Testis (tissue), 3 donors: ENCODE measurements around the gene PHLPP1. TPM values are rescaled to one million over a fixed set of nuclear protein-coding genes. Genes with fewer than 3 reads are reported as not detected.

ENCODE experiments used
- DNase-seq: peaks from one replicate; pipeline ENCODE4 v3.0.0-alpha.2; 2019
- H3K27ac ChIP-seq, 2 donors: fragments of 200-600 bp; sonication (generic); one replicate each; pipeline ENCODE4 v1.5.1; 2019
- H3K27me3 ChIP-seq: fragments of 200-600 bp; sonication (generic); one replicate; pipeline ENCODE4 v1.5.1; 2019
- H3K36me3 ChIP-seq: fragments of 200-600 bp; sonication (generic); one replicate; pipeline ENCODE4 v1.5.1; 2017; ENCODE audit warnings: low read depth; ENCODE audit errors: missing control alignments
- H3K4me1 ChIP-seq: fragments of 200-600 bp; sonication (generic); one replicate; pipeline ENCODE4 v1.5.1; 2019
- H3K4me3 ChIP-seq, 2 donors: fragments of 200-600 bp; sonication (generic); one replicate each; pipeline ENCODE4 v1.5.1; 2017 to 2019
- H3K9me3 ChIP-seq: fragments of 200-600 bp; sonication (generic); one replicate; pipeline ENCODE4 v1.5.1; 2017
- POLR2A ChIP-seq: fragments of 450-650 bp; IDR thresholded peaks from one replicate; pipeline ENCODE4 v1.6.1; 2017; ENCODE audit warnings: antibody characterized with exemption, mild to moderate bottlenecking, moderate library complexity
- WGBS, 2 donors: methylation state at CpG; one replicate each; pipeline ENCODE4 v1.1.5; 2018; 5-methylcytosine and 5-hydroxymethylcytosine counted together
- intact Hi-C: fragments of 100-400 bp; cut with DNase I; formaldehyde crosslinking; loops from one replicate; pipeline ENCODE4 v1.15.1; 2023; ENCODE audit warnings: low total_unique reads
- polyA plus RNA-seq: library from polyadenylated mRNA; stranded (reverse); fragments of 350-450 nt; fragmentation: Illumina TruSeq; extraction: RNeasy Lipid Tissue Mini Kit (QIAGEN cat#74804); gene quantifications from one replicate; pipeline ENCODE4 v1.2.3, GENCODE V29; 2014; ENCODE audit warnings: low read depth, low replicate concordance; ENCODE audit not compliant: insufficient read depth
- total RNA-seq, 2 donors: library from RNA; depleted of rRNA; stranded (reverse); fragments of >200 nt; gene quantifications; one replicate each; pipeline ENCODE4 v1.2.3, GENCODE V29; 2016
- TF ChIP-seq, protein P1 (sequence below), 3 experiments: fragments of 450-650 bp in 2 of 3; fragments of 200-600 bp in 1 of 3; sonication (generic) in 1 of 3; IDR thresholded peaks; one replicate each; pipeline ENCODE4 v1.5.1; 2016 to 2019; ENCODE audit warnings: antibody characterized with exemption in 3 of 3, mild to moderate bottlenecking in 2 of 3, moderate library complexity in 1 of 3

Gene PHLPP1
- total and polyA plus RNA-seq, 3 donors from 2014 or later = 31.5 to 60.1 (median 50.5) TPM

DNA sequence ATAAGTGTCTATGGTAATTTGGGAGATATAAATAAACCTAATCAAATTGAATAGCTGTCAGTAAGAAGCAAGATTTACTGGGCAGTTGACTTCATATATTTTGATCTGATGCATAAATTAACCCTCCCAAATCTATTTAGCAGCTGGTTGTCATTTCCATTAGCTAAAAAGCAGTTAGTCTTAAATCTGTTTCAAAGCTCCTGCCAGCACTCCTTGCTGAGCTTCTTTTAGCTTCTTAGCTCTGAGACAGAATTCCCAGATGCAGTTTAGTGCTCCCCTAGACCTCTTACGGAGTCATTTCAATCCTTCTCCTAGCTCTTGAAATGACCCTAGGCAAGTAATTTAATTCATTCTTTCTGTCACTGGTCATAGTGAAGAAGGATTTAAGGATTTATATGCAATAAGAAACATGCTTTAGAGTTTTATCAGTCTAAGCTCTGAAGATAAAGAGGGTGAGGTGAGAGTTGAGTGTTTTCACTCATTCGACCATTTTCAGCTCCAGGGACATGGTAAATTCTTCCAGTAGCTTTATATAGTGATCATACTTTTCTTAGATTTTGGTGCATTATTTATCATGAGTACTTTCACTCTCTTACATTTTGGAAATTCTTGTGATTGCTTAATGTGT is 98.9 kb downstream of the PHLPP1 start:
- DNase-seq = no peak
- Histone ChIP-seq H3K27ac (no peak overlapping the region), H3K4me3 (no peak overlapping the region), H3K9me3 (no peaks in the 10 kb centered on the region), H3K27me3 (no peaks in the 10 kb centered on the region), H3K36me3 (no peaks in the 10 kb centered on the region), H3K4me1 (no peaks in the 10 kb centered on the region)
- intact Hi-C loops = no loop called here
- WGBS, 2 donors = 60 to 77% methylated on average over 2 of the region's 2 CpGs
- TF ChIP-seq POLR2A = no peak
- TF ChIP-seq, protein P1, sequence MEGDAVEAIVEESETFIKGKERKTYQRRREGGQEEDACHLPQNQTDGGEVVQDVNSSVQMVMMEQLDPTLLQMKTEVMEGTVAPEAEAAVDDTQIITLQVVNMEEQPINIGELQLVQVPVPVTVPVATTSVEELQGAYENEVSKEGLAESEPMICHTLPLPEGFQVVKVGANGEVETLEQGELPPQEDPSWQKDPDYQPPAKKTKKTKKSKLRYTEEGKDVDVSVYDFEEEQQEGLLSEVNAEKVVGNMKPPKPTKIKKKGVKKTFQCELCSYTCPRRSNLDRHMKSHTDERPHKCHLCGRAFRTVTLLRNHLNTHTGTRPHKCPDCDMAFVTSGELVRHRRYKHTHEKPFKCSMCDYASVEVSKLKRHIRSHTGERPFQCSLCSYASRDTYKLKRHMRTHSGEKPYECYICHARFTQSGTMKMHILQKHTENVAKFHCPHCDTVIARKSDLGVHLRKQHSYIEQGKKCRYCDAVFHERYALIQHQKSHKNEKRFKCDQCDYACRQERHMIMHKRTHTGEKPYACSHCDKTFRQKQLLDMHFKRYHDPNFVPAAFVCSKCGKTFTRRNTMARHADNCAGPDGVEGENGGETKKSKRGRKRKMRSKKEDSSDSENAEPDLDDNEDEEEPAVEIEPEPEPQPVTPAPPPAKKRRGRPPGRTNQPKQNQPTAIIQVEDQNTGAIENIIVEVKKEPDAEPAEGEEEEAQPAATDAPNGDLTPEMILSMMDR (IDR thresholded peaks at IDR 0.05) = no peak

- Histone ChIP-seq H3K27ac (no peak overlapping the region), H3K9me3 (no peaks in the 10 kb centered on the region), H3K4me1 (peaks cover 7% of the 10 kb centered on the region), H3K4me3 (no peak overlapping the region), H3K36me3 (no peaks in the 10 kb centered on the region), H3K27me3 (no peaks in the 10 kb centered on the region)
- no peak for TF ChIP-seq POLR2A
- TF ChIP-seq, protein P1 (IDR thresholded peaks at IDR 0.05) = no peak
- intact Hi-C loops = no loop called here
- no peak for DNase-seq
- WGBS, 2 donors = 88 to 95% methylated on average over 1 of the region's 1 CpG
These were observed 110.0 kb downstream of the PHLPP1 start for GRCh38 chr18:62825382-62825781.

DNA sequence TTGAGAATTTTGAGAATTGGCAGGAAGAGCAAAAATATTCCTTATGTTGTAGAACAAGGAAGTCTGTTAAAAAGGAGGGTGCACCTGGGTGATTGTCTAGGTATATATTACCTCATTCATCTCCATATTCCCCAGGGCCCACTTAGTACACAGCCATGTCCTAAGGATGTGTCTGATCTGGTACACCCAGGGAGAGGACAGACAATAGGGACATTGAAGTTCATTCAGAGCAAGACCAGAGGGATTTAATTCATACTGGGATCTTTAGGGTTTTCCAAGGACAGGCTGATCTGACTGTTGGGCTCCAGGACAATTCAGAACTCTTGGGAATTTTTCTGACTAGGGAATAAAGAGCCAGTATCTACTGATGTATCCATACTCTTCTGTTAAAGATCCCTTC is 112.1 kb downstream of the PHLPP1 start:
- no peak for DNase-seq
- Histone ChIP-seq H3K4me3 (no peak overlapping the region), H3K36me3 (no peaks in the 10 kb centered on the region), H3K4me1 (peaks cover 7% of the 10 kb centered on the region), H3K9me3 (no peaks in the 10 kb centered on the region), H3K27me3 (no peaks in the 10 kb centered on the region), H3K27ac (no peak overlapping the region)
- TF ChIP-seq, protein P1 (IDR thresholded peaks at IDR 0.05) = no peak
- no peak for TF ChIP-seq POLR2A
- intact Hi-C loops = no loop called here

DNA sequence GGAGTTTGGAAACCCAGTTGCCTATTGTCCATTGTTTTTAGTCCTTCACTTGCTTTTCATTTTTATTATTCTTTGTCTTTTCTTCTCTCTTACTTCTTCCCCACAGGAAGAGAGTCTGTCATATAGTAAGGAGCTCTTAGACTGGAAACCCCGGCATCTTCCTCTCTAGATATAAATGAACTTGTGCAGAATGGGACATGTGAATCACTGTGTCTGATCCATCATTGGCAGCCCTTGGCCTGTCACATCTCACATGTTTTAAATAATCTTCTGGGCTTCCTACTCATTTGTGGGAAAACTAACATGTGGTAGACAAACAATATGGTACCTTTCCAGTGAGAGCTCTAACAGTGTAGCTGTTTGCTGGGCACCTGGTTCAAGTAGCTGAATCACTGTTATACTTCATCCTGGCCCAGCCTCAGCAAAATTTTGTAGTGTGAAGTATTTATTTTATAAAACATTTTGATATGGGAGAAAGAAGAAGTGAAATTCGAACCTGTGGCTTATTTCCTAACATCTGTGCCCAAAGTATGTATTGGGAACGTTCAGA is 112.8 kb downstream of the PHLPP1 start:
- no peaks in the 10 kb centered on the region for H3K27me3 ChIP-seq
- TF ChIP-seq, protein P1 (IDR thresholded peaks at IDR 0.05) = no peak
- no peak for TF ChIP-seq POLR2A
- H3K4me1 ChIP-seq = peaks cover 7% of the 10 kb centered on the region
- H3K36me3 ChIP-seq = no peaks in the 10 kb centered on the region
- DNase-seq = no peak
- no peak overlapping the region for H3K4me3 ChIP-seq
- H3K9me3 ChIP-seq = no peaks in the 10 kb centered on the region
- intact Hi-C loops = no loop called here
- 81% methylated on average over 3 of the region's 3 CpGs for WGBS, 2 donors
- no peak overlapping the region for H3K27ac ChIP-seq

DNA sequence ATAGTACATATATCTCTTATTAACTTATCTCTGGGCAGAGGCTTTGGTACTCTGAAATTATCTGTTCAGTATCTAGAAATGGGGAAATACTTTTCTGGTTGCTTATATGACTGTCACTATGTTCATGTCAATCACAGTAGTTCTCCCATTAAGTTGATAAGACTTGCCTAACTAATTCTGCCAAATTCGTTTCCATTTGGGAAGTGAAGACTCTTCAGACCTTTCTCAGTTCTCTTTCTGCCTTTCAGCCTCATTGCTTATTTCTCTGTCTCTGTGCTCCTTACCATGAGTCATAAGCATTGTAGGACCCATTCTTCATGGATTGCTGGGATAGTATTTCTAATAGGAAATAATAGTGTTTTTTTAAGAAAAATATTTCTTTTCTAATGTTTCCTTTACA is 113.5 kb downstream of the PHLPP1 start:
- Histone ChIP-seq H3K4me1 (peaks cover 7% of the 10 kb centered on the region), H3K27me3 (no peaks in the 10 kb centered on the region), H3K4me3 (no peak overlapping the region), H3K27ac (no peak overlapping the region), H3K9me3 (no peaks in the 10 kb centered on the region), H3K36me3 (no peaks in the 10 kb centered on the region)
- DNase-seq = no peak
- TF ChIP-seq POLR2A = no peak
- TF ChIP-seq, protein P1 (IDR thresholded peaks at IDR 0.05) = no peak
- intact Hi-C loops = no loop called here
- WGBS, 2 donors = 58 to 85% methylated on average over 1 of the region's 1 CpG
